Heart left ventricle (tissue), 16 donors: ENCODE results near the gene MYH7B. TPM values are rescaled to one million over a fixed set of nuclear protein-coding genes. Genes with fewer than 3 reads are reported as not detected.

Experiments
- ATAC-seq, 4 donors: fragments of 200-7000 bp; cut with Tn5 transposase; one replicate each; pipeline ENCODE4 v1.9.1; 2020 to 2022; ENCODE audit warnings: moderate library complexity in 4 of 4, mild to moderate bottlenecking in 3 of 4, moderate number of reproducible peaks in 1 of 4
- DNase-seq, 5 donors: peaks; one replicate each; pipeline ENCODE4 v3.0.0-alpha.2; 2020
- H3K27ac ChIP-seq, 12 donors: fragments of 200-600 bp; sonication (generic) in 4 of 12; one replicate each; pipeline versions ENCODE4 v1.5.0 to v1.8.0; 2016 to 2022; ENCODE audit warnings: mild to moderate bottlenecking in 2 of 12
- H3K27me3 ChIP-seq, 9 donors: fragments of 200-600 bp; sonication (generic) in 2 of 9; one replicate each; pipeline versions ENCODE4 v1.5.1 to v1.8.0; 2016 to 2022; ENCODE audit warnings: mild to moderate bottlenecking in 3 of 9
- H3K36me3 ChIP-seq, 9 donors: fragments of 200-600 bp; sonication (generic) in 2 of 9; one replicate each; pipeline versions ENCODE4 v1.5.0 to v1.8.0; 2018 to 2022; ENCODE audit warnings: mild to moderate bottlenecking in 2 of 9
- H3K4me1 ChIP-seq, 12 donors: fragments of 200-600 bp; sonication (generic) in 4 of 12; one replicate each; pipeline versions ENCODE4 v1.5.0 to v1.8.0; 2016 to 2022; ENCODE audit warnings: mild to moderate bottlenecking in 3 of 12
- H3K4me3 ChIP-seq, 12 donors: fragments of 200-600 bp; sonication (generic) in 4 of 12; one replicate each; pipeline versions ENCODE4 v1.5.0 to v1.8.0; 2017 to 2022; ENCODE audit warnings: mild to moderate bottlenecking in 9 of 12, moderate library complexity in 4 of 12
- H3K9me3 ChIP-seq, 12 donors: fragments of 200-600 bp; sonication (generic) in 4 of 12; one replicate each; pipeline versions ENCODE4 v1.5.0 to v1.8.0; 2016 to 2022; ENCODE audit warnings: mild to moderate bottlenecking in 1 of 12
- POLR2A ChIP-seq, 2 donors: fragments of 450-650 bp; IDR thresholded peaks; one replicate each; pipeline ENCODE4 v1.6.1; 2017; ENCODE audit warnings: antibody characterized with exemption in 2 of 2, mild to moderate bottlenecking in 2 of 2, moderate library complexity in 2 of 2
- WGBS, 4 donors: extraction: QIAGEN DNeasy Blood & Tissue Kit in 2 of 4; methylation state at CpG; one replicate each; pipeline versions ENCODE4 v1.1.5 to v1.1.7; 2013 to 2018; 5-methylcytosine and 5-hydroxymethylcytosine counted together
- intact Hi-C, 10 donors: fragments of 100-400 bp; cut with DNase I; formaldehyde crosslinking; loops; one replicate each; pipeline versions ENCODE4 v1.11.1 to v1.14.2; 2022
- polyA plus RNA-seq, 2 donors: library from polyadenylated mRNA; stranded (reverse); fragments of 200-250 nt; gene quantifications; one replicate each; pipeline ENCODE4 v1.2.3, GENCODE V29; 2013
- total RNA-seq, 9 donors: library from RNA; depleted of rRNA in 2 of 9; stranded (reverse); fragments of >200 nt in 2 of 9; fragmentation: NEBNext Ultra II Directional in 3 of 9; extraction: Animal tissue kit (Norgen Biotek cat#: 25700) in 3 of 9; gene quantifications; one replicate each; pipeline versions ENCODE4 v1.1.0 to v1.2.4, GENCODE V29; 2016 to 2023
- TF ChIP-seq, protein P1 (sequence below), 12 donors: fragments of 200-600 bp; sonication (generic) in 4 of 12; IDR thresholded peaks; one replicate each; pipeline versions ENCODE4 v1.5.0 to v1.8.0; 2018 to 2022; ENCODE audit warnings: antibody characterized with exemption in 12 of 12, mild to moderate bottlenecking in 5 of 12
- donor health status: ischemic (EF 13 %, LVEDD 7.1; RV severe dilation, severe dysfunction).
- donor health status: healthy with polysubstance abuse.
- donor health status: DM: no; HTN: yes; CAD: no.
- donor health status: DM: no; HTN: no; CAD: no.
- donor health status: ischemic (EF 25% LVEDD 6.9; RV normal size, moderate dysfunction).
- donor health status: ischemic (EF 25% LVEDD 5.7; RV mildly dilated, moderate dysfunction).
- donor health status: healthy.
- donor health status: DM: yes; HTN: yes; CAD: no.
- donor health status: ischemic (EF 35%, LVEDD 5.7; RV mildly dilated, moderate dysfunction).
- donor health status: nonischemic (EF 11% LVEDD 7.7; RV severe dilation, severe dysfunction).
- donor health status: DM: yes; HTN: yes; CAD: no.
- donor health status: PGD.
- donor health status: ischemic (EF 29% LVEDD 5.4; RV normal size, mild dysfunction).
- donor health status: nonischemic (EF 23%, LVEDD 6.1; RV moderate dilation, normal function).

MYH7B gene
- total and polyA plus RNA-seq, 11 donors = 12.8 to 448 (median 144) TPM

DNA sequence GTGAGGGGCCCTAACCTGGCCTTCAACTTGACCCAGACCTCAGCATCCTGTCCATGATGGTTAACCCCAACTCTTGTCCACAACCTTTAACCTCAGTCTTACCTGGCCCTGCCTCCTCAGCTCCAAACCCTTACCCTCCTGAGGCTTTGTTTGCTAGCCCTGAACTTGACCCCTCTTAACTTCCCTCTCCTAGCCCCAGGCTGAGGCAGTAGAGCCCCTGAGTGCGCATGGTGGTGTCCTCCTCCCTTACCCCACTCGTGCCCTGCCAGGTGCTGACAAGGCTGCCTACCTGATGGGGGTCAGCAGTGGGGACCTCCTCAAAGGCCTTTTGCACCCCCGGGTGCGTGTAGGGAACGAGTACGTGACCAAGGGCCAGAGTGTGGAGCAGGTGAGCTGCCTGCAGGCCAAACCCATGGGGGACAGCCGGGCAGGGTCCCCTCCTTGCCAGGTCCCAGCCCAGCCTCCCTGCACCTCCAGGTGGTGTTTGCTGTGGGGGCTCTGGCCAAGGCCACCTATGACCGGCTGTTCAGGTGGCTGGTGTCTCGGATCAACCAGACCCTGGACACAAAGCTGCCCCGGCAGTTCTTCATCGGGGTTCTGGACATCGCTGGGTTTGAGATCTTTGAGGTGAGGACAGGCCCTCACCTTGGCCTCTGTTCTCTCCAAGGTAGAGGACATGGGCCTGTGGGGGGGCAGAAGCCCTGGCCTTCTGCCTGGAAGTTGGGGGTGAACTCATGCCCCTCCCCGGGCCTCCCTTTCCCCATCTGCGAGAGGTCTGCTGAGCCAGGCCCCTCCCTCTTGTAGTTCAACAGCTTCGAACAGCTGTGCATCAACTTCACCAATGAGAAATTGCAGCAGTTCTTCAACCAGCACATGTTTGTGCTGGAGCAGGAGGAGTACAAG, 31.9 kb downstream of the MYH7B start:
- DNase-seq = peak in 3 of 5 donors; percentile 27 to 68 (median 57)
- Histone ChIP-seq H3K27me3 (no peaks in the 10 kb centered on the region), H3K4me3 (peak overlapping the region in 2 of 12 donors; percentile 0 to 4), H3K9me3 (no peaks in the 10 kb centered on the region), H3K27ac (peak overlapping the region in 8 of 12 donors; percentile 5 to 95 (median 57)), H3K4me1 (peaks cover 3 to 89% (median 43%) of the 10 kb centered on the region in 12 donors), H3K36me3 (peaks cover 0 to 56% (median 30%) of the 10 kb centered on the region in 9 donors)
- peak in 3 of 4 donors; percentile 14 to 16 (median 15) for ATAC-seq
- TF ChIP-seq POLR2A (IDR thresholded peaks at IDR 0.05) = no peak
- 39 to 49% (median 44%) methylated on average over 11 to 15 of the region's 15 CpGs for WGBS, 4 donors
- intact Hi-C loops = no loop called here

DNA sequence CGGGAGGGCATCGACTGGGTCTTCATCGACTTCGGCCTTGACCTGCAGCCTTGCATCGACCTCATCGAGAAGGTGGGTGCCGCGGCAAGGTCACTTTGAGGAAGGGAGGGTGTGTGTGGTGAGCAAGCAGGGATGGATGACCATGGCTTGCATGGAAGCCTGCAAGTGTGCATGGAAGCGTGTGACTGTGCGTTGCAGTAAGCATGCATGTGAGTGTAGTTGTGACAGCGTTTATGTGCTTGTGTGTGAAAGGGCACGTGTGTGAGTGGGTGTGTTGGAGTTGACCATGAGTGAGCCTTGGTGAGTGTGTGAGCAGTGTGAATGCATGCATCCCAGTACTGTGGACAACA, 32.5 kb downstream of the MYH7B start:
- intact Hi-C loops = no loop called here
- DNase-seq (peak in 1 of 5 donors; percentile 38), ATAC-seq (no peak)
- WGBS, 4 donors = 47 to 57% (median 53%) methylated on average over 10 to 12 of the region's 12 CpGs
- Histone ChIP-seq H3K4me3 (peak overlapping the region in 1 of 12 donors; percentile 0), H3K27me3 (no peaks in the 10 kb centered on the region), H3K9me3 (no peaks in the 10 kb centered on the region), H3K36me3 (peaks cover 0 to 62% (median 36%) of the 10 kb centered on the region in 9 donors), H3K4me1 (peaks cover 0 to 83% (median 41%) of the 10 kb centered on the region in 12 donors), H3K27ac (peak overlapping the region in 5 of 12 donors; percentile 11 to 95 (median 73))
- no peak for TF ChIP-seq POLR2A (IDR thresholded peaks at IDR 0.05)
- TF ChIP-seq, protein P1, sequence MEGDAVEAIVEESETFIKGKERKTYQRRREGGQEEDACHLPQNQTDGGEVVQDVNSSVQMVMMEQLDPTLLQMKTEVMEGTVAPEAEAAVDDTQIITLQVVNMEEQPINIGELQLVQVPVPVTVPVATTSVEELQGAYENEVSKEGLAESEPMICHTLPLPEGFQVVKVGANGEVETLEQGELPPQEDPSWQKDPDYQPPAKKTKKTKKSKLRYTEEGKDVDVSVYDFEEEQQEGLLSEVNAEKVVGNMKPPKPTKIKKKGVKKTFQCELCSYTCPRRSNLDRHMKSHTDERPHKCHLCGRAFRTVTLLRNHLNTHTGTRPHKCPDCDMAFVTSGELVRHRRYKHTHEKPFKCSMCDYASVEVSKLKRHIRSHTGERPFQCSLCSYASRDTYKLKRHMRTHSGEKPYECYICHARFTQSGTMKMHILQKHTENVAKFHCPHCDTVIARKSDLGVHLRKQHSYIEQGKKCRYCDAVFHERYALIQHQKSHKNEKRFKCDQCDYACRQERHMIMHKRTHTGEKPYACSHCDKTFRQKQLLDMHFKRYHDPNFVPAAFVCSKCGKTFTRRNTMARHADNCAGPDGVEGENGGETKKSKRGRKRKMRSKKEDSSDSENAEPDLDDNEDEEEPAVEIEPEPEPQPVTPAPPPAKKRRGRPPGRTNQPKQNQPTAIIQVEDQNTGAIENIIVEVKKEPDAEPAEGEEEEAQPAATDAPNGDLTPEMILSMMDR (IDR thresholded peaks at IDR 0.05) = no peak

DNA sequence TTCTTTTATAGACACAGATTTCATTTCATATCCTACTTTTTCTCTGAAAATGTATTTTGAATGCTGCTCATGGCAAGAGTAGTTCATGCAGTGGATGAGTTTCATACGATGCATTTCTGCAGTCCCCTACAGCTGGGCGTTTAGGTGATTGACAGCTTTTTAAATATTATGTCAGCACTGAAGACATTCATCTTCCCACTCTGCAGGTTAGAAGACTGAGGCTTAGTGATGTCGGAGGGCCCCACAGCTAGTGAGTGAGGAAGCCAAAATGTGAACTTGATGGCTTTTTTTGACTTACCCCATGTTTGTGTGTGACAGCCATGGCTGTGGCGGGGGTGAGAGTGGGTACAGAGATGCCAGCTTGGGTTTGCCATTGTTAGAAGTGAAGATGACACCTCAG, 33.5 kb downstream of the MYH7B start:
- no peak for ATAC-seq
- no peak for DNase-seq
- Histone ChIP-seq H3K27ac (peak overlapping the region in 3 of 12 donors; percentile 24 to 95 (median 29)), H3K4me1 (peaks cover 0 to 76% (median 32%) of the 10 kb centered on the region in 12 donors), H3K9me3 (no peaks in the 10 kb centered on the region), H3K27me3 (no peaks in the 10 kb centered on the region), H3K4me3 (no peak overlapping the region), H3K36me3 (peaks cover 0 to 72% (median 46%) of the 10 kb centered on the region in 9 donors)
- intact Hi-C loops = no loop called here
- TF ChIP-seq, protein P1 (IDR thresholded peaks at IDR 0.05) = no peak
- no peak for TF ChIP-seq POLR2A (IDR thresholded peaks at IDR 0.05)
- WGBS, 4 donors = 63 to 80% (median 73%) methylated on average over 4 of the region's 4 CpGs

DNA sequence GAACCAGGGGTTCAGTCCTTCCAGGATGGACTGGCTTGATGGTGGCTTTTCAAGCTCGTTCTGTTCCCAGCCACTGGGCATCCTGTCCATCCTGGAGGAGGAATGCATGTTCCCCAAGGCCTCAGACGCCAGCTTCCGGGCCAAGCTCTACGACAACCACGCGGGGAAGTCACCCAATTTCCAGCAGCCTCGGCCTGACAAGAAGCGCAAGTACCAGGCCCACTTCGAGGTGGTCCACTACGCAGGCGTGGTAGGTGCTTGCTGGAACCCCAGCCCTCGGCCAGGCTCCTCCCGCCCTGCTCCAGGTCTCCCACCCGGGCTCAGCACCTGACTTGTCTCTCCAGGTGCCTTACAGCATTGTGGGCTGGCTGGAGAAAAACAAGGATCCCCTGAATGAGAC, 34.0 kb downstream of the MYH7B start:
- Histone ChIP-seq H3K4me1 (peaks cover 0 to 72% (median 29%) of the 10 kb centered on the region in 12 donors), H3K9me3 (no peaks in the 10 kb centered on the region), H3K4me3 (no peak overlapping the region), H3K27me3 (no peaks in the 10 kb centered on the region), H3K36me3 (peaks cover 0 to 77% (median 51%) of the 10 kb centered on the region in 9 donors), H3K27ac (peak overlapping the region in 2 of 12 donors; percentile 29 to 95)
- 73 to 86% (median 83%) methylated on average over 7 to 14 of the region's 14 CpGs for WGBS, 4 donors
- ATAC-seq (no peak), DNase-seq (peak in 1 of 5 donors; percentile 45)
- no peak for TF ChIP-seq POLR2A (IDR thresholded peaks at IDR 0.05)
- TF ChIP-seq, protein P1 (IDR thresholded peaks at IDR 0.05) = no peak
- intact Hi-C loops = no loop called here
